T-helper 1 cell treated with Interleukin-12 subunit alpha and Interleukin-12 subunit beta and Interleukin-4 antibody, amounts not matched to agents 30 ng/mL and 1 ng/mL, for 36 hours (primary cell): ENCODE measurements around the gene KRT34. TPM values are rescaled to one million over a fixed set of nuclear protein-coding genes. Genes with fewer than 3 reads are reported as not detected.

Experiments
- intact Hi-C: fragments of 100-400 bp; cut with micrococcal nuclease; formaldehyde crosslinking; loops from one replicate; pipeline ENCODE4 v1.15.1; 2024
- total RNA-seq: library from RNA; stranded (reverse); gene quantifications from 2 replicates; pipeline ENCODE4 v1.2.3, GENCODE V29; 2022

KRT34 gene
- total RNA-seq, 1 donor from 2014 or later: not detected

GRCh38 chr17:41334385-41335305, 47.5 kb downstream of the KRT34 start:
- intact Hi-C loops: no loop called here

DNA sequence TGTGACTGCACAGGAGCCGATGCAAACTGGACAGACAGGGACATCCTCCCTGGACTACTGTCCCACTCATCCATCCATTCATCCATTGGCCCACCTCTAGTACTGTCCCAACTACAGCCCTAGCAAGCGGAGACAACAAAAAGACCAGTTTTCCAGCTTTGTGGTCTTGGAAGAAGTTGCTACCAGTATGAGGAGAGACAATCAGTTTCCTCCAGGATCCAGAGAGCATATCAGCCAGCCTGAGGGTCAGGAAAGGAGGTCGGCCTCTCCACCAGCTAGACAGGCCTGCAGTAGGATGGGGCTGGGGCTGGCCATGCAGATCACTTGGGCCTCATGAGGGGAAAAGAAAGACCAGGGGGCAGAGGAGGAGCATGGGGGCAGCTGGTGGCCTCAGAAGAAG, 48.3 kb downstream of the KRT34 start:
- intact Hi-C loops: no loop called here

DNA sequence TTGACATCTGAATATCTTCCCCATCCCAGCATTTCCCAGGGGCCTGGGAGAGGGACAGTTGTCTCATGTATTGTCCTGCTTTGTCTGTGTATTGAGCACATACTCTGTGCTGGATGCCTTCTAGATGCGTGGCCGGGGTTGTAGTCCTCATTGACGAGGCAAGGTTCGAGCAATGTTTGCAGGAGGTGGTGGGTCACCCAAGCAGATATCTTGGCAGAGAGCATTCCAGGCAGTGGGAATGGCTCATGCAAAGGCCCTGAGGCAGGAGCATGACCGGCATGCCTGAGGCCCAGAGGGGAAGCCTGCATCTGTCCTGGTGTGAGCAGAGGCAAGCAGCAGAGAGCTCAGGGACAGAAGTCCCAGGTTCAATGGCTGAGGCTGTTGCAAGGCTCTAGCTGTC, 49.0 kb downstream of the KRT34 start:
- intact Hi-C loops: no loop called here

DNA sequence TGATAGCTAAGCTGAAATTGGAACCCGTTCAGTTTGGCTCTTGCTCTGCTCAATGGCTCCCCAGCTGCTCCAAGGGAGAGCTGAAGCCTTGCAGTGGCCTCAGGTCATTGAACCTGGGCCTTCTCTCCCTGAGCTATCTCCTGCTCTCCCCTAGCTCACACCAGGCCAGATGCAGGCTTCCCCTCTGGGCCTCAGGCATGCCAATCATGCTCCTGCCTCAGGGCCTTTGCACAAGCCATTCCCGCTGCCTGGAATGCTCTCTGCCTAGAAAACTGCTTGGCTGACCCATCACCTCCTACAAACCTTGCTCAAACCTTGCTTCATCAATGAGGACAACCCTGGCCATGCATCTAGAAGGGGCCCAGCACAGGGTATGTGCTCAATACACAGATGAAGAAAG, 49.9 kb downstream of the KRT34 start:
- intact Hi-C loops: no loop called here

GRCh38 chr17:41331606-41332005, 50.5 kb downstream of the KRT34 start:
- intact Hi-C loops: no loop called here

DNA sequence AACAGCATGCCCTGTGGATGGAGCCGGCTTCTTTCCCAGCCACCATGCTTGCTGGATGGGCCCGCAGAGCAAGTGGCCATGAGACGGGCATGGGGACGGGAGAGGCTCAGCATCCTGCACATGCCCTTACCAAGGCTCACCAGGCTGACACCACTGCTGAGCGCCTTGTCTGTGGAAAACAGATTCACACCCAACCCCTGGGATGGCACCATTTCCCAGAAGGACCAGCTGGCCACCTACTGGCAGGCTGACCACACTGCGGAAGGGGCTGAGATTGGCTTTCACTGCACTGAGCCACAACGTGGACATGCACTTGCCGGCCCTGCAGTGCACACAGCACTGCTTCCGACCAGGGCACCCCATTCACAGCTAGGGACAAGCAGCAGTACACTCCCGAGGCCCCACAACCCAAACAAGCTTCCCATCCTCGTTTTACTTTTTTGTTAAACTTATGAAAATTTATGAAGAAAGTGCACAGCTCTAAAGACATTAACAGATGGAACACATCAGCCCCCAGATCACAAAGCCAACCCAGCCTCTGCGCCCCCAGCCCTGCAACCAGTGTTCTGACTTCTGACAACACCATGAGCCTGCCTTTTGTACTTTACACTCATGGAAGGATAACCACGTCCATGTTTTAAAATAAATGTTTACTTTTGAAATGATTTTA, 52.7 kb downstream of the KRT34 start:
- intact Hi-C loops: no loop called here

GRCh38 chr17:41328207-41328606, 53.9 kb downstream of the KRT34 start:
- intact Hi-C loops: no loop called here

Other genes starting within 250 kb of the KRT34 start
- not detected in 2 replicates for gene KRTAP4-6, start 241.8 kb downstream of the KRT34 start, total RNA-seq
- gene KRTAP4-5, start 232.5 kb downstream of the KRT34 start, total RNA-seq: not detected in 2 replicates
- gene KRTAP4-4, start 221.6 kb downstream of the KRT34 start, total RNA-seq: not detected in 2 replicates
- not detected in 2 replicates for gene KRTAP4-3, start 214.1 kb downstream of the KRT34 start, total RNA-seq
- not detected in 2 replicates for gene KRTAP4-2, start 204.1 kb downstream of the KRT34 start, total RNA-seq
- not detected in 2 replicates for gene KRTAP4-1, start 197.4 kb downstream of the KRT34 start, total RNA-seq
- gene KRTAP9-1, start 192.4 kb downstream of the KRT34 start, total RNA-seq: not detected in 2 replicates
- not detected in 2 replicates for gene KRTAP9-2, start 155.7 kb downstream of the KRT34 start, total RNA-seq
- gene KRTAP9-3, start 149.9 kb downstream of the KRT34 start, total RNA-seq: not detected in 2 replicates
- not detected in 2 replicates for gene KRTAP9-8, start 144.3 kb downstream of the KRT34 start, total RNA-seq
- gene KRTAP9-4, start 132.6 kb downstream of the KRT34 start, total RNA-seq: not detected in 2 replicates
- not detected in 2 replicates for gene KRTAP9-9, start 126.9 kb downstream of the KRT34 start, total RNA-seq
- not detected in 2 replicates for gene KRTAP9-6, start 116.9 kb downstream of the KRT34 start, total RNA-seq
- not detected in 2 replicates for gene KRTAP9-7, start 106.6 kb downstream of the KRT34 start, total RNA-seq
- gene KRTAP29-1, start 79.5 kb downstream of the KRT34 start, total RNA-seq: not detected in 2 replicates
- not detected in 2 replicates for gene KRTAP16-1, start 73.0 kb downstream of the KRT34 start, total RNA-seq
- not detected in 2 replicates for gene KRTAP17-1, start 66.6 kb downstream of the KRT34 start, total RNA-seq
- gene KRT33A, start 31.5 kb downstream of the KRT34 start, total RNA-seq: not detected in 2 replicates
- gene KRT33B, start 12.5 kb downstream of the KRT34 start, total RNA-seq: not detected in 2 replicates
- gene KRT31, start 15.3 kb upstream of the KRT34 start, total RNA-seq: not detected in 2 replicates
- gene KRT37, start 42.3 kb upstream of the KRT34 start, total RNA-seq: not detected in 2 replicates
- gene KRT38, start 58.7 kb upstream of the KRT34 start, total RNA-seq: not detected in 2 replicates
- gene KRT32, start 85.1 kb upstream of the KRT34 start, total RNA-seq: not detected in 2 replicates
- not detected in 2 replicates for gene KRT35, start 98.8 kb upstream of the KRT34 start, total RNA-seq
- gene KRT36, start 107.6 kb upstream of the KRT34 start, total RNA-seq: not detected in 2 replicates
- gene KRT13, start 123.3 kb upstream of the KRT34 start, total RNA-seq: not detected in 2 replicates
- not detected in 2 replicates for gene KRT15, start 136.6 kb upstream of the KRT34 start, total RNA-seq
- not detected in 2 replicates for gene KRT19, start 146.0 kb upstream of the KRT34 start, total RNA-seq
- not detected in 2 replicates for gene KRT9, start 189.8 kb upstream of the KRT34 start, total RNA-seq
- not detected in 2 replicates for gene KRT14, start 204.6 kb upstream of the KRT34 start, total RNA-seq
- not detected in 2 replicates for gene KRT16, start 230.5 kb upstream of the KRT34 start, total RNA-seq
- gene KRT17, start 242.3 kb upstream of the KRT34 start, total RNA-seq: 0.54 and 0.59 TPM in 2 replicates